Epithelial cell of prostate (primary cell): ENCODE data around the gene BCAS1.

Experiments
- DNase-seq: peaks from one replicate; pipeline ENCODE4 v3.0.0-alpha.2; 2011; ENCODE audit warnings: low read depth, low spot score
- H3K27ac ChIP-seq: fragments of 450-650 bp; 2 replicates; pipeline ENCODE4 v1.5.1; 2017; ENCODE audit warnings: mild to moderate bottlenecking

The BCAS1 gene

GRCh38 chr20:54056762-54057639, 13.4 kb downstream of the BCAS1 start:
- no peak overlapping the region for H3K27ac ChIP-seq
- no peak for DNase-seq

GRCh38 chr20:54054516-54054915, 15.9 kb downstream of the BCAS1 start:
- DNase-seq, result no peak
- no peak overlapping the region for H3K27ac ChIP-seq

- no peak for DNase-seq
- no peak overlapping the region for H3K27ac ChIP-seq
These were observed 19.3 kb downstream of the BCAS1 start for GRCh38 chr20:54051068-54051467.

DNA sequence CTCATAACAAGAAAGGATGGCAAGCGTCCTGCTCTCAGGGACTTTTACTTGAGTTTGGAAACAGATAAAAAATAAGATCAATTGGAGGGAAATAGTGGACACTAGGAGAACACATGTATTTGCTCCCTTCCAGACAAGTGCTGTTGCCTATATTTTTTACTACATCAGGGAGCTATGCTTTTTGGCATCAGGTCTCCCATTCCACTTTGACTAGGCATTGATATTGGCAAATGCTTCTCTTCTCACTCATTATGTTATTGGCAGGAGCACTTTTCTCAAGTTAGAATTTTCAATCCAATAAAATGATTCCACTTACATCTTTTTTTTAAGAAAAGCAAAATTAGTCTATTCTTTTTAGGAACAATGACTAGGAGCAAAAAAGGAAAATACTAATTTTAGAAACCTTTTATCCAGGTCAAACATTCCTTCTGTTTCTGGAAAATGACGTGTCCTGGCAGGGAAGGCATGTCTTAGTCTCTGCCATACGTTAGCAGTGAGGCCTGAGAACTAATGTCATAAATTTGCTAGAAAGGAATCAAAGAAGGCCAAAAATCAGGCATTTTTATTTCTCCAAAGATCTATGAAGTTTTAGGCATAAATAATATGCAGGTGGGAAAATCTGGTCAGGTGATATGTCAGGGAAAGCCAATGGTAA, 21.4 kb downstream of the BCAS1 start:
- DNase-seq, result no peak
- H3K27ac ChIP-seq, result no peak overlapping the region

DNA sequence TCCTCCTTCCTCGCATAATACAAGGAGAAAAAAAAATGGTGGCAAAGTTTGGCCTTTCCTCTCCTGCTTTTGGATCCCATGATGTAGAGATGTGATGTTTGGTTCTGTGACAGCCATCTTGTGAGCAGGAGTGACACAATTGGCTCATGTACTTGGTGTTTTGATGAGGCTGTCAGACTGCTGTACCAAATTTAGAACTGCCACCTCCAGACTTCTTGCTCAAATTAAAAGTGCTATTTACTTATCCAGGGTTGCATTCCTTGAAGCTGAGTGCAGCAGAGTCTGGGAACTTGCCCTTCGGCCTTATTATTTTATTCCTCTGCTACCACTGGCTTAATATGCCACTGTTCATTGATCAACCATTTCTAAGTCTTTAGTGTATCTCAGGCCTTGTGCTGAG, 21.9 kb downstream of the BCAS1 start:
- H3K27ac ChIP-seq, result no peak overlapping the region
- DNase-seq, result no peak

- no peak overlapping the region for H3K27ac ChIP-seq
- DNase-seq, result no peak
These were observed 22.7 kb downstream of the BCAS1 start for GRCh38 chr20:54047720-54048119.

DNA sequence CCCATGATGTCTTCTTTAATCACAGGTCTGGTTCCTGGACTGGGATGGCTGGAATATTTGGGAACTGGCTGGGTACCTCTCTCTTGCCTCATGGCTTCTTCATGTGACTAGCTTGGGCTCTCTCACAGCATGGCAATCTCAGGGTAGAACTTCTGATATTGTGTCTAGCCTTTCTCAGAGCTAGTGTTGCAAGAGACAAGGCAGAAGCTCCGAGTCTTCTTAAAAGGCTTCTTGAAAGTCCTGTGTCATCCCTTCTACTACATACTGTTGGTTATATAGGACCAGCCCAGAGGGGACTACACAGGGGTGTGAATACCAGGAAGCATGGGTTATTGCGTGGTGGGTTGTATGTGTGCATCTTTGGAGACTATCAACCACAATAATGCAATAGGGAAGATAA, 23.3 kb downstream of the BCAS1 start:
- H3K27ac ChIP-seq, result no peak overlapping the region
- DNase-seq, result no peak

DNA sequence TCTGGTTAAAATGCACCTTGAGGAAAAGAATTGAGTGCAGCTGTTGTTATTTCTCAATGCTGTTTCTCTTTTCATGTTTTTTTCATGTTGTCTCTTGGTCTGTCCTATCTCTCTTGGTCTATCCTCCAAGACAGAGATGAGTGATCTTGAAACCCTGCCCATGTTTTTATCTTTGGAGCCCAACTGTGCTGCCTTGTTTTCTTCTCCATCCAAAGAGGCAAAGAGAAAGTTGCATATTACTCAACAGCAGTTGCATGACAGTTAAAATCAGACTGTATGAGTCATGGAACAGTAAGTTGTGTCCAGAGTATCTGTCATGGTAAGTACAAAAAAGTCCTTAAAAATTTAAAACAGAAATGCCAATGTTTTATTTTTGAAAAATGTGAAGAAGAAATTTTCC, 26.2 kb downstream of the BCAS1 start:
- DNase-seq, result peak; percentile 40

DNA sequence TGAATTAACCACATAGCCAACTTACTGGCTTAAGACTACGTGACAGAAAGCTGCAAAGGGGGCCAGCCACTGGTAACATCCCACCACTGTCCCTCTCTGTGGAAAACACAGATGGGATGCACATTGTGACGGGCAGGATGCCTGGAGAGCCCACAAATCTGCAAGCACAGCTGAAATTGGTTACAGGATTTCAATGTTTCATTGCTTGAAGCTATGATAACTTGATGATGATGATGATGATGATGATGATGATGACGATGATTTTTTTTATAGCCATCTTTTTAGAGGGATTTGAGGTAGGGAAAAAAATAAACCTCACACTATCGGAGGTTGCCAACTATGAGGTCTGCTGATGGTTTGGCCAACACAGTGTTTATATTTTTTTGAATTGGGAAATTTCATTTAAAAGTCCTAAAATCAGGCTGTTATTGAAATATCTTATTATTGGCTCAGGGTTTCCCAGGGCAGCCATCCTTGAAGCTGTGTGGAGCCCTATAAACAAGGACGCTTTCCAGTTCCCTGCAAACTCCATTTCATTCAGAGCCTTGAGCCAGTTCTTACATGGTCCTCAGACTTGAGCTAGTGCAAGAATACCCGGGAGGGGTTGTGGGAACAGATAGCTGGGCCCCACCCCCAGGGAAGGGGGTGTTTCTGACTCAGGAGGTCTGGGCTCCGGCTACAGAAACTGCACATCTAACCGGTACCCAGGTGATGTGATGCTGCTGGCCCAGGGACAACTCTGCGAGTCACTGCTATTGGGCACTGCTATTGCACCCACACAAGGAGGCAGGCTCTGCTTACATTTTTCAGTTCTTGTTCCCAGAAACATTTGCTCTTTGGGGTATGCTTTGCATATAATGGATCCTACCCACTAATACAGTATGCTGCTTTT, 27.1 kb downstream of the BCAS1 start:
- DNase-seq, result peak; percentile 64
- no peak overlapping the region for H3K27ac ChIP-seq

More for the DNA sequence above, 26.2 kb downstream of the BCAS1 start:
- H3K27ac ChIP-seq, result no peak overlapping the region

DNA sequence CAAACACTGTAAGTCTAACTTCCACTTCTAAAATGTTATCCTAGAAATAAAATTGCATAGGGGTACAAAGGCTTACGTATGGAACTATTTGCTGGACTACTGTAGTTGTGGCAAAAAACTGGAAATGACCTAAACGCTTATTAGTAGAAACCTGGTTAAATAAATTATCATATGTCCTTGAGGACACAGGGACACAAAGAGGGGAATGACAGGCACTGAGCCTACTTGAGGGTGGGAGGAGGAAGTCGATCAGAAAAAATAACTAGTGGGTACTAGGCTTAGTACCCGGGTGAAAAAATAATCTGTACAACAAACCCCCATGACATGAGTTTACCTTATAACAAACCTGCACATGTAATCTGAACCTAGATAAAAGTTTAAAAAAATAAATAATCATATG, 28.4 kb downstream of the BCAS1 start:
- no peak for DNase-seq
- H3K27ac ChIP-seq, result no peak overlapping the region

GRCh38 chr20:54041336-54041735, 29.1 kb downstream of the BCAS1 start:
- no peak overlapping the region for H3K27ac ChIP-seq
- no peak for DNase-seq

DNA sequence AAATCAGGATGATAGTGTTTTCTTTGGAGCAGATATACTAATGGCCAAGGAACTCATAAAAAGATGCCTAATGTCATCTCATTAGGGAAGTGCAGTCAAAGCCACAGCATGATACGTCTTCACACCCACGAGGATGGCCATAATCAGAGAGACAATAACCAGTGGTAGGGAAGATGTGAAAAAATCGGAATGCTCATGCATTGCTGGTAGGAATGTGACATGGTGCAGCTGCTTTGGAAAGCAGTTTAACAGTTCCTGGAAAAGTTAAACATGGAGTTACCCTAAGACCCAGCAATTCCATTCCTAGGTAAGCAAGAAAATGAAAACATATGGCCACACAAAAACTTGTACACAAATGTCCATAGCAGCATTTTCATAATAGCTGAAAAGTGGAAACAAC, 29.9 kb downstream of the BCAS1 start:
- DNase-seq, result no peak
- H3K27ac ChIP-seq, result no peak overlapping the region

- DNase-seq, result no peak
- H3K27ac ChIP-seq, result no peak overlapping the region
These were observed 31.4 kb downstream of the BCAS1 start for GRCh38 chr20:54038961-54039360.

GRCh38 chr20:54037525-54037924, 32.9 kb downstream of the BCAS1 start:
- no peak overlapping the region for H3K27ac ChIP-seq
- DNase-seq, result no peak

DNA sequence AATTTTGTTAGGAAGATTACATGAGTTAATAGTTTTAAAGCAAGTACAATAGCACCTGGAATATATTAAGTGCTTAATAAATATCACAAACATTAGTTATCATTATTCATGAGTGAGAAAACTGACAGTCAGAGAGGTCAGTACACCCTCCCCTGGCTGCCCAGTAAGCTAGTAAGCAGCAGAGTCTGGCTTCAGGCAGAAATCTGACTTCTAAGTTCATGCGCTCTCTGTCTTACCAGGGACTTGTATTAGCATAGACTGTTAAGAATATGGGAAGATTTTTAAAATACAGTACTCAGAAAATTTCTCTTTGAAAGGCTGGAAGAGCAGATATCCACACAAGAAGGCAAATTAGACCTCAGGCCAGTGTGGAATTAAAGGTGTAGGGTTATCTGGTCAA, 40.8 kb downstream of the BCAS1 start:
- no peak overlapping the region for H3K27ac ChIP-seq
- no peak for DNase-seq

- H3K27ac ChIP-seq, result no peak overlapping the region
- DNase-seq, result no peak
These were observed 41.2 kb downstream of the BCAS1 start for GRCh38 chr20:54029176-54029575.

DNA sequence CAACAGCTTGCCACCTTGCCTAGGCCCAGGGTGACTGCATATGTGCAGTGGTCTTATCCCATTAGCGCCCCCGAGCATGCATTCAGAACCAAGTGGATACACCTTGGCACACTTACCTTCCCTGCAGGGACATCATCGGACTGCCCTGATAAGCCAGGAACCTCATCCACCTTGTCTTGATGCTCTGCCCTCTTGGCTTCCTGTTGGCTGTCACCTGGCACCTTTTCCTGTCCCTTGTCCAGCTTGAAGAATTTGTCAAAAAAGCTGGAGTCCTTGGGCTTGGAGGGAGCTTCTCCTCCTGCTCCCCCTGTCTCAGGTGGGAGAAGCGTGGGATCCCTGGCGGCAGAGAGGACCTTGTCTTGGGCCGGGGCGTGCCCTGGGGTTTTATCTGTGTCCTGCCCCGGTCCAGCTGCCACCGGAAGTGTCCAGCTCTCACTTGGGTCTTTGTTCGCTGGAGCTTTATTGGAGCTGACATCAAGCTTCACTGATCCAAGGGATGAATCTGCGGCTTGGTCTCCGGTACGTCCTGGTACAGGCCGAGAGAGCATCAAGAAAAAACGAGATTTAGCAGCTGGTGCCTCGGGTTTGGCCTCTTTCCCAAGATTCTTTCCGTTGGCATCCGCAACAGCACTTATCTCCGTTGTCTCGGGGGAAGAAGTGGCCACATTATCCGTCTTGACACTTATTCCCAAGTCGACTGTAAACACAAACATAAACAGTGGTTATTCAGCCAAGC, 42.0 kb downstream of the BCAS1 start:
- no peak for DNase-seq
- H3K27ac ChIP-seq, result no peak overlapping the region

DNA sequence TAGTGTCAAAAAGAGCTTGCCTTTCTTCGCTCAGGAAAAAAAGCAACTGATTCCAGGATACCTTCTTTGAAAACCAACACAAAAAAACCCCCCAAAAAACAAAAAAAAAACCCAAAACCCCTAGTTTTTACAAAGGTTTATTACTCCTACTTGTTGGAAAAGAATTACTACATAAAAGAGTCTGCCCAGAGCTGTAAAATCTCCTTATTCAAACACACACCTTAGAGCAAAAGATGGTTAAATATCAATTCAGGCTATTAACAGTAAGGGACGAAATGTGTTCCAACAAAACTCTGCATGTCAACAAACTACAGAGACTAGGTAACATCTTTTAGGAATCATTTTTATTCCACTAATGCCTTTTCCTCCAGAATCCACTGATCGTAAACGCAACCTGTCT, 42.7 kb downstream of the BCAS1 start:
- DNase-seq, result no peak
- H3K27ac ChIP-seq, result no peak overlapping the region

DNA sequence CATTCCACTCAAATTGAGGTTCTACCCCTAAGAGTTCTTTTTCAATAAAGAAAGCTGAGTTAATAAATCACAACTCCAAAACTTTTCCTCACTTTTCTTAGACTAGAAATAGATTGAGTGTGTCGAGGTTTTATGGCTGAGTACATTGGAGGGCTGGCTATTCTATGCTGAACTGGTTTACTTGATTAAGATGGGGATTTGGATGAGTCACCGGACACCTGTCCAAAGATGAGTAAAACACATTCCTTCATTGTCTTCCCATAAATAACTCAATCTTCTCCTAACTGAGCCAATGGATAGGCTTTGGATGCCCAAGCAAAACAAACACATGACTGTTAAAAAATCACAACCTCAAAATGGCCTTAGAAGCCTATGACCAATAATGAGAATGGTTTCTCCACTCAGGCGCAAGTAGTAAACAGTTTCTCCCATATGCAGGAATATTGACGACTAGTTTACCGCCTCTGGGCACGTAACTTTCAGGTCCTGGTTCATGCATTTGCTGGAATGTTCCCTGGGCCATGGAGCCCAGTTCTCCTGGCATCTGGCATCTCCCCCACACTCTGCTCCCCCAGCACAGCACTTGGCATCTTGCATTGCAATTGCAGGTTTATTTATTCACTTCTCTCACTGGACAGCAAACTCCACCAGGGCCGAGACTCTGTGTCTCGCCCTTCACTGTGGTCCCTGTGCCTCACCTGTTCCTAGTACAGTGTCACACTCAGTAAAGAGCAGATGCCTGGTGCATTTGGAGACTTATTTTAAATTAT, 43.9 kb downstream of the BCAS1 start:
- H3K27ac ChIP-seq, result no peak overlapping the region
- no peak for DNase-seq
